Fibroblast of peridontal ligament (primary cell): ENCODE data around the gene MEGF11.

Experiments
- DNase-seq: peaks from one replicate; pipeline ENCODE4 v3.0.0-alpha.2; 2010; ENCODE audit errors: extremely low read depth

MEGF11 gene

GRCh38 chr15:66144978-66145725 is 108.4 kb downstream of the MEGF11 start:
- DNase-seq, result no peak

GRCh38 chr15:66142285-66142684 is 111.3 kb downstream of the MEGF11 start:
- DNase-seq, result no peak

GRCh38 chr15:66139591-66140207 is 113.9 kb downstream of the MEGF11 start:
- DNase-seq, result no peak

- no peak for DNase-seq
Measured at GRCh38 chr15:66138892-66139590, 114.5 kb downstream of the MEGF11 start.

- no peak for DNase-seq
Measured at GRCh38 chr15:66138096-66138783, 115.3 kb downstream of the MEGF11 start.

- no peak for DNase-seq
Measured at GRCh38 chr15:66136948-66137347, 116.6 kb downstream of the MEGF11 start.

GRCh38 chr15:66135664-66136063 is 117.9 kb downstream of the MEGF11 start:
- no peak for DNase-seq

GRCh38 chr15:66134284-66134683 is 119.3 kb downstream of the MEGF11 start:
- DNase-seq, result no peak

GRCh38 chr15:66133247-66133885 is 120.2 kb downstream of the MEGF11 start:
- no peak for DNase-seq

- no peak for DNase-seq
Measured at GRCh38 chr15:66132251-66132816, 121.2 kb downstream of the MEGF11 start.

GRCh38 chr15:66131831-66132230 is 121.7 kb downstream of the MEGF11 start:
- no peak for DNase-seq

GRCh38 chr15:66131200-66131599 is 122.3 kb downstream of the MEGF11 start:
- DNase-seq, result no peak

GRCh38 chr15:66130496-66131034 is 123.0 kb downstream of the MEGF11 start:
- DNase-seq, result no peak

- DNase-seq, result no peak
Measured at GRCh38 chr15:66129586-66129985, 124.0 kb downstream of the MEGF11 start.

- DNase-seq, result no peak
Measured at GRCh38 chr15:66128116-66128680, 125.4 kb downstream of the MEGF11 start.

- DNase-seq, result no peak
Measured at GRCh38 chr15:66126456-66126855, 127.1 kb downstream of the MEGF11 start.

GRCh38 chr15:66126031-66126441 is 127.5 kb downstream of the MEGF11 start:
- no peak for DNase-seq

- DNase-seq, result no peak
Measured at GRCh38 chr15:66124651-66125050, 128.9 kb downstream of the MEGF11 start.

GRCh38 chr15:66123799-66124198 is 129.8 kb downstream of the MEGF11 start:
- no peak for DNase-seq

- DNase-seq, result no peak
Measured at GRCh38 chr15:66120422-66120821, 133.1 kb downstream of the MEGF11 start.

GRCh38 chr15:66117841-66118240 is 135.7 kb downstream of the MEGF11 start:
- no peak for DNase-seq
